Amniotic epithelial cell (primary cell): Measurements from ENCODE around the gene FCRL4.
"Not testable (repeated sequence)": the region's sequence is repeated elsewhere in the genome, so short reads cannot be mapped to it uniquely, and the experiment has no call there.

ENCODE experiments used
- DNase-seq: peaks from one replicate; pipeline ENCODE4 v3.0.0-alpha.2; 2010; ENCODE audit warnings: low read depth

The FCRL4 gene

GRCh38 chr1:157551694-157552693 lies 45.9 kb downstream of the FCRL4 start, which contains the start of gene FCRL5:
TSS of gene FCRL5 (minus strand) at chr1:157552515. CDS start at chr1:157552362, 153 bp downstream.
- no peak for DNase-seq

- DNase-seq = not testable (repeated sequence)
Measured at GRCh38 chr1:157548081-157548480, 49.8 kb downstream of the FCRL4 start.

GRCh38 chr1:157542676-157543075 lies 55.2 kb downstream of the FCRL4 start:
- no peak for DNase-seq

GRCh38 chr1:157540852-157541251 lies 57.0 kb downstream of the FCRL4 start:
- DNase-seq = no peak

- no peak for DNase-seq
Measured at GRCh38 chr1:157540160-157540748, 57.6 kb downstream of the FCRL4 start.

GRCh38 chr1:157539568-157539967 lies 58.3 kb downstream of the FCRL4 start:
- DNase-seq = no peak

- no peak for DNase-seq
Measured at GRCh38 chr1:157532569-157532968, 65.3 kb downstream of the FCRL4 start.

- DNase-seq = no peak
Measured at GRCh38 chr1:157523774-157524493, 74.0 kb downstream of the FCRL4 start.
